ENCODE data around the gene MYL9.

Gene MYL9

GRCh38 chr20:36526521-36527011, 14.8 kb upstream of the MYL9 start:
- no peak for DNase-seq

- DNase-seq = no peak
These were observed 13.8 kb upstream of the MYL9 start for GRCh38 chr20:36527331-36528125.

GRCh38 chr20:36528176-36528874, 13.0 kb upstream of the MYL9 start:
- no peak for DNase-seq

- no peak for DNase-seq
These were observed 12.4 kb upstream of the MYL9 start for GRCh38 chr20:36528875-36529417.

DNA sequence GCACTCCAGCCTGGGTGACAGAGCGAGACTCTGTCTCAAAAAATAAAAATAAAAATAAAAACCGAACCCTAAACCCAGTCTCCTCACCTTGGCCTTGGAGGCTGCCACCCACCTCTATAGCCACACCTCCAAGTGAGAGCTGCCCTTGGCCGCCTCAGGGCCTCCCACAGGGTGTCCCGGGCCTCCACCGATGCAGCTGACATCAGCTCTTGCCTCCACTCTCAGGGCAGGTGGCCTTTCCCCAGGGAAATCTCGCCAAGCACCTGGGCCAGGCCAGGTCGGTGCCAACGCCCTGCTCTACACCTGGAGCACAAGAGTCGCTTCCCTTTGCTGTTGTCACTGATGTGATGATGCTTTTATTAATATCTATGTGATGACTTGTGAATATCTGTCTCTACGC, 8.9 kb upstream of the MYL9 start:
- no peak for DNase-seq

GRCh38 chr20:36532822-36533221, 8.5 kb upstream of the MYL9 start:
- no peak for DNase-seq

DNA sequence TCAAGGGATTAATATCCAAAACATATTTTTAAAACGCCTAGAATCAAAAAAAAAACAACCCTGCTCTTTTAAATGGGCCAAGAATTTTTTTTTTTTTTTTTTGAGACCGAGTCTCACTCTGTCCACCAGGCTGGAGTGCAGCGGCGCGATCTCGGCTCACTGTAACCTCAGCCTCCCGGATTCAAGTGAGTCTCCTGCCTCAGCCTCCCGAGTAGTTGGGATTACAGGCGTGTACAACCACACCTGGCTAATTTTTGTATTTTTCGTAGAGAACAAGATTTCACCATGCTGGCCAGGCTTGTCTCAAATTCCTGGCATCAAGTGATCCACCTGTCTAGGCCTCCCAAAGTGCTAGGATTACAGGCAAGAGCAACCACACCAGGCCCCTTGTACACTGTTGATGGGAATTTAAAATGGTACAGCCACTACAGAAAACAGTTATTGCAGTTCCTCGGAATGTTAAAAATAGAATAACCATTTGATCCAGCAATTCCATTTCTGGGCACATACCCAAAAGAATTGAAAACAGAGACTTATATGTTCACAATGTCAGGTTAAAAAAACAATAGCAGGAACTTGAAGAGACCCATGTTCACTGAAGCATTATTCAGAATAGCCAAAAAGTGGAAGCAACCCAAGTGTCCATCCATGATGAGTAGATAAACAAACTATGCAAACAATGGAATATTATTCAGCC, 3.1 kb upstream of the MYL9 start:
- DNase-seq = no peak

DNA sequence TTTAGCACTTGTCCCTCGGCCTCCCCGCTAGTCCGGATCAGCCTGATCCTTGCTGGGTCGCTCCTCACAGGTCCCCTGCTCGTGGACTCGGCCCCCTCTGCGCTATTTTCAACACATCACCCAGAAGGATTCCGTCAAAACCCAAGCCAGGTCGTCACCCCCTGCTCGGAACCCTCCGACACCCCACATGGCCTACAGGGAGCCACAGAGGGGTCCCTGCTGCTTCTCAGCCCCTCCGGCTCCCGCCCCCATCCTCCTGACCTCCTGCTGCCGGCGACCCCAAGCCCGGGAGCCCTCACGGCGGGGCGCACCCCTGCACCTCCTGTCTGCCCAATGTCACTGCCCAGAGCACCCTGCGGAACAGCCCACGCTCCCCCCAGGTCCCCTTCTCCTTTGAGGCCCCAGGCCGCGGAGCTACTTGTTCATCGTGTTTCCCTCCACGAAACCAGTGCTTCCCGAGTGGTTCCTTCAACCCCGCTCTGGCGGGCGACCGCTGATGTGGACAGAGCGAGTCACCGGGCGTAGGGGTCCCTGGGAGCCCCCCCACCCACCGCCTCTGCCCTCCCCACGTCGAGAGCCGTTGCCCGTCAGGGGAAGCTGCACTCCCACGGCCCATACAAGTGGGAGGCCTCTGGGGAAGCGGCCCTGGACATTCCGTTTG, 638 bp upstream of the MYL9 start:
- DNase-seq = no peak

GRCh38 chr20:36541768-36542488, 609 bp downstream of the MYL9 start:
- no peak for DNase-seq

- DNase-seq = no peak
These were observed 1.3 kb downstream of the MYL9 start for GRCh38 chr20:36542516-36543183.

DNA sequence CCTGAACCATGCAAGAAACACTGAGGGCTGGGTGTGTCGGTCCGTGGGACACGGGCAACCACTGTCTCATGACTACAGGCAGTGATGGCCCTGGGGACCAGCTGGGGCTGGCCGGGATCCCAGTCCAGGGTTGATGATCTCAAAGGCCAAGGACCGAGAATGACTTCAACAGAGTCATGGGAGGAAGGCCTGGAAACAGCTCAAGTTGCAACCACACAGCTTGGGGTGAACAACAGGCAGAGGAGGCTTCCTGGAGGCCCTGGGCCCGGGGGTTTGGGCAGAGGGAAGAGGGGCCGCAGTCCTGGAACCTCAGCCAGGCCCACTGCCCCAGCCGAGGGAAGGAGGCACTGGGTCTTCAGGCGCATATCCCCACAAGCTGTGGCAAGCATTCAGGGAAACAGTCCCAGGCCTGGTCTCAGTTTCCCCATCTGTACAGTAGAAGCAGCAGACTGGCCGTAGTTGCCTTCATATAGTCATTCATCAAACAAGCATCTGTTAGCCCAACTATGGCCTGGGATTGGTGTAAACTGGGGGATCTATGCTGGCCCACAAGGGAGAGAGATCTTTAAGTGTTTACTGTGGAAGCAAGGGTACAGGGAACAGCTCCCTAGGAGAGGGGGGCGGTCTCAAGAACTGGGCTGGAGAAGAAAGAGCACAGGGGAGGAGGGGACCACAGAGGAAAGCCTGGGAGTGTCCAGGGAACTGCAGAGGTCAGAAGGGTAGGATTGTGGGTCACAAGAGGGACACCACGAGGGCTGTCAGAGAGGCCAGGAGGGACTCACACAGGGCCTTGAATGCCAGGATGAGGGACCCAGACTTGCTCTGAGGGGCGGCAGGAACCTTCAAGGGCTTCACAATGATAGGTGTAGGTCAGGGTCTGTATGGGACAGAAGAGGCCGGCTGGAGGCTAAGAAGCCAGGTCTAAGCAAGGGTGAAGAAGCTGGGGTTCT, 2.1 kb downstream of the MYL9 start:
- no peak for DNase-seq

DNA sequence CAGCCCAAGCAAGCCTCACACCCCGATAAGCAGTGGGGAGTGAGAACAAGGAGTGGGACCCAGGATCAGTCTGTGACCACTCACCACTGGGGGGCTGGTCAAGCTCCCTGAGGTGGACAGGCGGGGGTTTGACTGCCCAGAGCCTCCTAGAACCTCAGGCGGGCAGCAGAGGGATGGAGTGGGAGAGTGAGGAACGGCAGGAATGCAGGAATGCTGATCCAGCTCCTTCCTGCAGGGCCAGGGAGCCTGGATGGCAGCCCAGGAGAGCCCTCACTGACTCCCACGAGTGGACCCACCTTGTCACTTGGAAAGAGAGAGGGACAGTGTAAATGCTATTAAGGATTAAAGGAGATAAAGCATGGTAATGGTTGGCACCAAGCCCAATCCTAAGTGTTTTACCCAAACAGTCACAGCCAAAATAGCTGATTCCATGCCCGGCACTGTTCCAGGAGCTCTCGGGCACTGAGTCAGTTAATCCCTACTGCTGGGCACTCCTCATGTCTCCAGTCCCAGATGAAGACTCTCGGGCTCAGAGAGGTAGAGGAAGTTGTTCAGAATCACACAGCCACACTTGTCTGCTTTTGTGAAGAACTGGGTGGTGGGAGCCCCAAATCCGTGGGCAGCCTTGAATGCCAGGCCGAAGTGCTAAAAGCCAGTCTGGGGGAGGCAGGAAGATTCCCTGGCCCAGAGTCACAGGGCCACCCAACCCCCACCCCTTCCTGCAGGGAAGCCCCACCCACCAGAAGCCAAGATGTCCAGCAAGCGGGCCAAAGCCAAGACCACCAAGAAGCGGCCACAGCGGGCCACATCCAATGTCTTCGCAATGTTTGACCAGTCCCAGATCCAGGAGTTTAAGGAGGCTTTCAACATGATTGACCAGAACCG, 3.1 kb downstream of the MYL9 start:
- DNase-seq = no peak

DNA sequence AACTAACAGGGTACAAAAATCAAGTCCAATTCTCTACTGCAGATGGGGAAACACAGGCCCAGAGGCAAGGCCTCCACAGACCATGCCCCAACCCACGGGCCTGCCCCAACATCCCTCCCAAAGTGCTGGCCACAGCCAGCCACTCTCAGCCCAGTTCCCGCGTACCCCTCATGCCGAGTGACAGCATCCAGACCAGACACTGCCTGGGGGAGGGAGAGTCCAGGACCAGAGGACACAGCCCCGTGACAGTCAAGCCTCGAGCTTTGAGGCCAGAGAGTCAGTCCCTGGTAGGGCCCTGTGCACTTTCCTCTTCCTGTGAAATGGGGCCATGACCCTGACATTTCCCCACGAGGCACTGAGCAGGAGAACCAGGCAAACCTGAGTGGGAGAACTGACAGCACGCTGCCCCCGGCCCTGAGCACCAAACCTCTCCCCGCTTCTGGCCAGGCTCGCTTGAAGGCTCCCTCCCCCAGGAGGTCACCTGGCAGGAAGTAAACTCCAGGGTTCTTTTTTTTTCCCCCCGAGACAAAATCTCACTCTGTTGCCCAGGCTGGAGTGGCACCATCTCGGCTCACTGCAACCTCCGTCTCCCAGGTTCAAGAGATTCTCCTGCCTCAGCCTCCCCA, 4.9 kb downstream of the MYL9 start:
- no peak for DNase-seq

DNA sequence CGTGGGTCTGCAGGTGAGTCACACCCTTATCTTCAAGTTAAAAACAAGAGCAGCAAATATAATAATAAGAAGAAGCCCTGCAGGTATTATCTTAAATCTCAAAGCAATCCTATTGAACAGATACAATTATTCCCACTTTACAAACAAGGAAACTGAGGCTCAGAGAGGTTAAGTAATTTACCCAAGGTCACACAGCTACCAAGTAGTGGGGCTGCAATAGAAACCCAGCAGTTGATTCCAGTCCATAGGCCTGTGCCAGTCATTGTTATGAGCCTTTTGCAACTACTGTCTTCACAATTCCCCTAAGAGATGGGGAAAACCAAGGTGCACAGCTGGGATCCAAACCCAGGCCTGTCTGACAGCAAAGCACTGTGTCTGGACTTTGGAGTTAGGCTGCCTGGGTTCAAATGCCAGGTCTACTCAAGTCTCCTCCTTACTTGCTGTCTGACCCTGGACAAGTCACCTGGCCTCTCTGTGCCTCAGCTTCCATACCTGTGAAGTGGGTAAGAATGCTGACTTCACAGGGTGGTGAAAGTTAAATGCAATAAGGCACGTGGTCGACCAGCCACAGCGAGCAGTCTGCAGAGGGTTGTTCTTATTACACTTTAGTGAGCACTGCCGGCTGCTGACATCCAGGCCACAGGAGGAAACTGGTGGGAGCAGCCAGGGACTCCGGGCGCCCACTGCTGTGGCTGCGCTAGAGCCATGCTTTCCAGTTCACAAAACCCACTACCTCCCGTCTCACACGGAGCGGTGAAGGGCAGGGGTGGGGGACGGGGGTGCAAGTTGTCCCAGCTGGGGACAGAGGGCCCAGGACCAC, 6.1 kb downstream of the MYL9 start:
- DNase-seq = no peak

GRCh38 chr20:36548006-36548315, 6.6 kb downstream of the MYL9 start:
- DNase-seq = peak; percentile 15

DNA sequence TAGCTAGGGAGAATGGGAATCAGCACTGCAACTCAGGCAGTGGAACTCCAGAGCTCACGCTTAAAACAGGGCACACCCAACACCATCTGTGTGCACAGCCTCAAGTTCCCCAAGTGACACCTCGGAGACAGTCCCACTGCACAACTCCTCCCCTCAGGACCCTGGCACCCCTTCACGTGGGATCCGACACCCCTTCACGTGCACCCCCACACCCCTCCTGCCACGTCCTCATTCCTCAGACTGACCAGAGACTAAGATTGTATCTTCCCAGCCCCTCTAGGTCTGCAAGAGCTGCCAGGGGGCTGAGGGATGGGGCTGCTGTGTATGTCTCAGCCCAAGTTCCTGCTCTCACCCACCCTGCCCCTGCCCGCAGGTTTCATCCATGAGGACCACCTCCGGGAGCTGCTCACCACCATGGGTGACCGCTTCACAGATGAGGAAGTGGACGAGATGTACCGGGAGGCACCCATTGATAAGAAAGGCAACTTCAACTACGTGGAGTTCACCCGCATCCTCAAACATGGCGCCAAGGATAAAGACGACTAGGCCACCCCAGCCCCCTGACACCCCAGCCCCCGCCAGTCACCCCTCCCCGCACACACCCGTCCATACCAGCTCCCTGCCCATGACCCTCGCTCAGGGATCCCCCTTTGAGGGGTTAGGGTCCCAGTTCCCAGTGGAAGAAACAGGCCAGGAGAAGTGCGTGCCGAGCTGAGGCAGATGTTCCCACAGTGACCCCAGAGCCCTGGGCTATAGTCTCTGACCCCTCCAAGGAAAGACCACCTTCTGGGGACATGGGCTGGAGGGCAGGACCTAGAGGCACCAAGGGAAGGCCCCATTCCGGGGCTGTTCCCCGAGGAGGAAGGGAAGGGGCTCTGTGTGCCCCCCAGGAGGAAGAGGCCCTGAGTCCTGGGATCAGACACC, 7.6 kb downstream of the MYL9 start:
- DNase-seq = no peak

GRCh38 chr20:36549628-36549941, 8.3 kb downstream of the MYL9 start:
- no peak for DNase-seq
